Measurements from ENCODE around the gene DGKQ.

DNA sequence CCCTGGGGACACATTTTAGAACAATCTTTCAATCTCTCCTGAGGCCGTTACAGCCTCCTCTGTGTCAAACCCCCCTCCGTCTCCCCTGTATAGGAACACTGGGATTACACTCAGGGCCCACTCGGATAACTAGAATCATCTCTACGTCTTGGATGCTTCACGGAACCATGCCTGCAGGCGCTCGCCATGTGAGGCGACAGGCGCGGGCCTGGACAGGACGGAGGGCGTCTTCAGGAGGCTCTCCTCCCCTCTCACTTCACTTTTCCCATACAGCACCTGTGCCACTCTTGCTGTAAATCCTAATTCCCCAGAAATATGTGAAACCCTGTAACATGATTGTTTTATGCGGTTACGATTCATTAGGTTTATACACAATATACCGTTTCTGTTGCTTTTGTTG is 9.4 kb upstream of the DGKQ start:
- TF ChIP-seq, protein P1, sequence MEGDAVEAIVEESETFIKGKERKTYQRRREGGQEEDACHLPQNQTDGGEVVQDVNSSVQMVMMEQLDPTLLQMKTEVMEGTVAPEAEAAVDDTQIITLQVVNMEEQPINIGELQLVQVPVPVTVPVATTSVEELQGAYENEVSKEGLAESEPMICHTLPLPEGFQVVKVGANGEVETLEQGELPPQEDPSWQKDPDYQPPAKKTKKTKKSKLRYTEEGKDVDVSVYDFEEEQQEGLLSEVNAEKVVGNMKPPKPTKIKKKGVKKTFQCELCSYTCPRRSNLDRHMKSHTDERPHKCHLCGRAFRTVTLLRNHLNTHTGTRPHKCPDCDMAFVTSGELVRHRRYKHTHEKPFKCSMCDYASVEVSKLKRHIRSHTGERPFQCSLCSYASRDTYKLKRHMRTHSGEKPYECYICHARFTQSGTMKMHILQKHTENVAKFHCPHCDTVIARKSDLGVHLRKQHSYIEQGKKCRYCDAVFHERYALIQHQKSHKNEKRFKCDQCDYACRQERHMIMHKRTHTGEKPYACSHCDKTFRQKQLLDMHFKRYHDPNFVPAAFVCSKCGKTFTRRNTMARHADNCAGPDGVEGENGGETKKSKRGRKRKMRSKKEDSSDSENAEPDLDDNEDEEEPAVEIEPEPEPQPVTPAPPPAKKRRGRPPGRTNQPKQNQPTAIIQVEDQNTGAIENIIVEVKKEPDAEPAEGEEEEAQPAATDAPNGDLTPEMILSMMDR (IDR thresholded peaks at IDR 0.05) = no peak
- TF ChIP-seq EP300 (IDR thresholded peaks at IDR 0.05; ENCODE audit: low read depth) = no peak
- TF ChIP-seq POLR2AphosphoS5 (IDR thresholded peaks at IDR 0.05) = no peak
- TF ChIP-seq POLR2A (IDR thresholded peaks at IDR 0.05) = no peak

Measured in transverse colon (tissue), 4 donors.